ENCODE measurements around the gene NHERF2.
"Not testable (repeated sequence)": the region's sequence is repeated elsewhere in the genome, so short reads cannot be mapped to it uniquely, and the experiment has no call there.

Gene NHERF2

GRCh38 chr16:2028146-2028545, 1.4 kb downstream of the NHERF2 start:
- no peak for DNase-seq (ENCODE audit: low spot score)

DNA sequence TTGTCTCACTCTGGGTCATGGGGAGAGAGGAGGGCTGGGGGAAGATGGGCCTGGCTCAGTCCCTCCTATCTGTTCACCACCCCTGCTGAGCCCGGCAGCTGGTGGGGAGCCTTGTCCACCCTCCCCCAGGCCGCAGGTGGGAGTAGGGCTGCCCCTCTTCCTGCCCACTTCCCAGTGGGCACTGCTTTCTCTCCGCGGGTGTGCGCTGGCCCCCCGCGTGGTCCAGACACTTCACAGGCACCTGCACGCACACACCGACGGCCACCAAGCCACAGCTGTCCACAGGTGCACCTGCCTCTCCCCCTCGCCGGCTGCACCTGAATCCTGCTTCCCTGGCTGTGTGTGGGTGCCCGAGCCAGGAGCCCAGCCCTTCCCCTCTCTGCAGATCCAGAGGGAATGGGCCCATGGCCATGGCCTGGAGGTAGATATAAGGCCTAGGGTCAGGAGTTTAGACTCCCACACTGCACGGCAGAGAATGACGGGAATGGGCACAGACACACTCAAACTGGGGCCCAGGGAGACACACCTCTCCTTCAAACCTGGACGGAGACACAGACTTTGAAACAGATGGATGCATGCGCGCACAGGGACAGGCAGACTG, 2.0 kb downstream of the NHERF2 start:
- no peak for DNase-seq (ENCODE audit: low spot score)

- no peak for DNase-seq (ENCODE audit: low spot score)
Measured at GRCh38 chr16:2029350-2029749, 2.6 kb downstream of the NHERF2 start.

GRCh38 chr16:2030036-2030435, 3.3 kb downstream of the NHERF2 start:
- DNase-seq (ENCODE audit: low spot score) = no peak

- no peak for DNase-seq (ENCODE audit: low spot score)
Measured at GRCh38 chr16:2031081-2031577, 4.4 kb downstream of the NHERF2 start.

GRCh38 chr16:2032285-2033056, 5.8 kb downstream of the NHERF2 start:
- DNase-seq (ENCODE audit: low spot score) = no peak

GRCh38 chr16:2033057-2033908, 6.6 kb downstream of the NHERF2 start:
- no peak for DNase-seq (ENCODE audit: low spot score)

- DNase-seq (ENCODE audit: low spot score) = not testable (repeated sequence)
Measured at GRCh38 chr16:2033909-2034695, 7.4 kb downstream of the NHERF2 start.

GRCh38 chr16:2034696-2035430, 8.2 kb downstream of the NHERF2 start:
- no peak for DNase-seq (ENCODE audit: low spot score)

DNA sequence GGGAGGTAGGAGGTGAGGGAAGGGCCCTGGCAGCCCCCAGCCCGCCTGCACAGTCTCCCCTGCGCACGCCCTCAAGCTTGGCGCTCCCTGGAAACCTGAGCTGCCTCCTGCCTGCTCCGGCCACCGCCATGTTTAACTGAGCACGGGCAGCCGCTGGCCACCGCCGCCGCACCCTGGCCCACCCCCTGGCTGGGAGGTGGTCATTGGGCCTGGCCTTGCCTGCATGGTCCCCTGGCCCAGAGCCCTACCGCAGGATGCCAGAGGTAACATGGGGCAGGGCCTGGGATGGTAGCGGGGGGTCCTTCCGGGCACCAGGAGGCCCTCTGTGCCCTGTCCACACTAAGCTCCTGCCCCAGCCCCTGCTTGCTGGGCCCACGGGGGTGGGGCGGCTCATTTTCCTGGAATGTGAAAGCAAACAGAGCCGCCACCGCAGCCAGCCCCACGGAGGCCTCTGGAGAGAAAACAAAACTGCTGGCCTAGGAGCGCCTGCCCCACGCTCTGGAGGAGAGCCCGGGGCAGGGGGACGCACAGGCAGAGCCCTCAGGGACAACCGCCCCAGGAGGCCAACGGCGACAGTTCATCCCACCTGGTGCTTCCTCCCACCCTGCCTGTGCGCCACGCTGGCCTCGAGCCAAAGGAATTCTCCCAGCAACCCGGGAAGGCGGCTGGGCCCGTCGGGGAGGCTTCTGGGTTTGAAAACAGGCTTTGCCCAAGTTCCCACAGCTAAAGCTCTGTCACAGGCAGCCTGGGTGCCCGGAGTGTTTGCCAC, 8.9 kb downstream of the NHERF2 start:
- no peak for DNase-seq (ENCODE audit: low spot score)

- no peak for DNase-seq (ENCODE audit: low spot score)
Measured at GRCh38 chr16:2036200-2036966, 9.7 kb downstream of the NHERF2 start.

DNA sequence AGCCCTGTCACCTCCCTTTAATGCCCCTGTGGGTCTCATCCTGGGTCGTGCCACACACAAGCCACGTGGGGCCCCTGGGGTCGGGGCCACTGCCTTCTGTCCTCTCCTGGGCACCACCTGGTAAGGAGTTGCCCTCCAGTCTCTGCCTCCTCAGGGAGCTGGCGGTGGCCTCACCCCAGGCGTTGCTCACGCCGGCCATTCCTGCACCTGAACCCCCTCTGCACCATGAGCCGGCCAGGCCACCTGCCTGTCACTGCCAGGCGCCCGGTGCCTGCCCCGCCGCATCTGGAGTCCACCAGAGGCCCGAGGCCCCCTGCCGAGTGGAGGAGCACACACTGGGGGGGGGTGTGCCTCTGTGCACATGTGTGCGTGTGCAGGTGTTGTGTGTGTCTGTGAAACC, 10.4 kb downstream of the NHERF2 start:
- DNase-seq (ENCODE audit: low spot score) = no peak

DNA sequence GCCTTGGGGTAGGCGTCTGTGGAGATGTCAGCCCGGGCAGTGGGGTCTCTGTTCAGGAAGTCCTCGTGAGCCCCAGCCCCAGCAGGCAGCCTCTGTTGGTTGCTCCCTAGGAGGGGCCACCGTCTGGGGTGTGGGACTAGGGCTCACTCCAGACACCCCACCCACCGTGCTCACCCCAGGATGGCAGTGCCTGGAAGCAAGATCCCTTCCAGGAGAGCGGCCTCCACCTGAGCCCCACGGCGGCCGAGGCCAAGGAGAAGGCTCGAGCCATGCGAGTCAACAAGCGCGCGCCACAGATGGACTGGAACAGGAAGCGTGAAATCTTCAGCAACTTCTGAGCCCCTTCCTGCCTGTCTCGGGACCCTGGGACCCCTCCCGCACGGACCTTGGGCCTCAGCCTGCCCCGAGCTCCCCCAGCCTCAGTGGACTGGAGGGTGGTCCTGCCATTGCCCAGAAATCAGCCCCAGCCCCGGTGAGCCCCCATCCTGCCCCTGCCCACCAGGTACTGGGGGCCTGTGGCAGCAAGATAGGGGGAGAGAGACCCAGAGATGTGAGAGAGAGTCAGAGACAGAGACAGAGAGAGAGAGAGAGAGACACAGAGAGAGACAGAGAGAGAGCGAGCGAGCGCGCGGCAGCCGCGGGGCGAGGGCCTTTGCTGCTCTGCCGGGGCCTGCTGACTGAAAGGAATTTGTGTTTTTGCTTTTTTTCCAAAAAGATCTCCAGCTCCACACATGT, 11.1 kb downstream of the NHERF2 start:
- DNase-seq (ENCODE audit: low spot score) = no peak

DNA sequence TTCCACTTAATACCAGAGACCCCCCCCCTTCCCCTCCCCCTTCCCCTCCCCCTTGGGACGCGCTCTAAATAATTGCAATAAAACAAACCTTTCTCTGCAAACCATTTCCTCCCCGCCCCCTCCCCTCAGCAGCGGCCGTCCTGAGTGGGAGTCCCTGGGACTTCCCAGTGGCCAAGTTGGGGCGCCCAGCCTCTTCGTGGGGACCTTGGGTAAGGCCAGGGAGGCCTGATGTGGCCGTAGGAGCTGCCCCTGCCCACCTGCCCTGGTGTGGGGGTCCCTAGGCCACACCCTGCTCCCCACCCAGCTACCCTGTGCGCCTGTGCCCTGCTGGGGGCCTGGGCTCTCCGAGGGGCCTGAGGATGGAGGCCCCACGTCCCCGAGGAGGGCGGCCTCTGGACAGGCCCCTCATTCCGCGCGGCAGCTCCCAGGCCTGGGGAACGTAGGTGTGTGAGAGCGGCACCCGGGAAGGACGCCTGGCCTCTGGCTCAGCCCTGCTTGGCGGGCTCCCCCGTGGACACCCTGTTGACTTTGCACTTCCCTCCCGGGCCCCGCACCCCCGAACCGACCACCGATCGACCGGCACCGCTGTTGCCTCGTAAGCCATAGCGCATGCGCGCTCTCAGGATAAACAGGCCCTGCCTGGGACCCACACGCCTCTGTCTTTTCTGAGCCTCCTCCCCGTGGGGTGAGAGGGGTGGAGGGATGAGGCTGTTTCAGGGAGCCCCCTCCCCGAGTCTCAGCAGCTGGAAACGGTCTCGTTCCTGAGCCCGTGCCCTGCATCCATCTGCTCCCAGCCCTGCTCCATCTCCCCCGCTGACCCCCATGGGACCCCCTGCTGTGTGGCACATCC, 11.9 kb downstream of the NHERF2 start:
- DNase-seq (ENCODE audit: low spot score) = no peak

DNA sequence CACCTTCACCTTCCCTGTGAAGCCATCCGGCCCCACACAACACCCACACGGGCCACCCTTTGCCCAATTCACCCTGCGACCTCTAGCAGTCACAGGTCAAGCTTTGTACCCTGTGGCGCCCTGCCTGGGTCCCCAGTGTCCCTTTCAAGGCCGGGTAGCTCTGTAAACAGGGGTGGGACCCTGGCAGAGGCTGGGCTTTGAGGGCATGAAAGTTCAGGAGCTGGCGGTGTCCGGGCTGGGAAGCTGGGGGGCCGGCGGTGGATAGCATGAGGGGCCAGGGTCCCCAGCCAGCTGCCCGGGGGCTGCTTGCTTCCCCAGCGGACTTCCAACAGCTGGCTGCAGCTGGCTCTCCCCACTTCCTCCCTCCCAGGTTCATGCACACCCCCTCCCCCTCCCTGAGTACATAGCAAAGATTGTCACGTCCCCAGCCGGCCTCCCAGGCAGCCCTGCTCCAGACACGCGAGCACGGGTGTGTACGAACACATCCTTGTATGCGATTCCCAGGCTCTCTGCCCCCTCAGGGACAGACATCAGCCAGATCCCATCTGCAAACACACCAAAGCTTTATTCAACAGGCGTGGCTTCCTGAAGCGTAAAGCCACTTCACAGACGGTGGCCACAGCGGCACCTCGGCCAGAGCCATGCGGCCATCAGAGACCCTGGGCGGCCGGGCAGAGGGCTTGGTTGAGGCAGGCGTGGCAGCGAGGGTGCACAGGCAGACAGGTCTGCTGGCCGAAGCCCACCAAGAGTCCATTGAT, 12.8 kb downstream of the NHERF2 start:
- no peak for DNase-seq (ENCODE audit: low spot score)

DNA sequence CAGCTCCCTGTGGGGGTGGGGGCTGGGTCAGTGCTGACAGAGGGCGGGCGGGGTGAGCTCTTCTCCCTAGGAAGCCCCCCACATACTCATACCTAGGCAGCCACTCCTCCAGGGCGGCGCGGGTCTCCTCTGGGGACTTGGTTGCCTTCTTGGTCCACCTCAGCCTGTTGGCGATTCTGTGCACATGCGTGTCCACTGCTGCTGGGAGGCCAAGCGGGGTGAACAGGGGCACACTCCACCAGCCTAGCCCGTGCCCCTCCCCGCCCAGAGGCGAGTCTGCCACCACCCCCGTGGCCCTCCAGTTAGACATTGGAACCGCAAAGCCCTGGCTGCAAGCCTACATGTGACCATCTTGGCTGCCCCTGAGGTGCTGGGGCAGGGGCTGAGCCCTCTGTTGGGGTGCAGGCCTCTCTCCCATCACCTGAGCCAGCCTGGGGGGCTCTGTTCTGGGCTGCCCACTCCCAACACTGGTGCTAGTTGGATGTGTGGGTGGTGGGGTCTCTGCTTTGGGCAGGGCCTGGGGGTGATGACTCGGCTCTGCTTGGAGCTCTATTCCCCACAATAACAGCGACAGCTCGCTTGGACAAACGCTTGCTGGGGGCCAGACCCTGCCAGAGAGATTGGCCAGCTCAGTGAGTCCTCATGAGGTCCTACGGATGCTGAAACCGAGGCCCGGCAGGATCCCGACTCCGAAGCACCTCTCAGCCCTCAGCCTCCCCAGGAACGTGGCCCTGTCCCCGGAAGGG, 13.5 kb downstream of the NHERF2 start:
- DNase-seq (ENCODE audit: low spot score) = no peak

Measured in LoVo (cell line).